WTC11 (cell line): Measurements from ENCODE around the gene SAMD10. TPM values are rescaled to one million over a fixed set of nuclear protein-coding genes. Genes with fewer than 3 reads are reported as not detected.

Source experiments
- ATAC-seq: fragments of 200-7000 bp; cut with Tn5 transposase; 2 replicates; pipeline ENCODE4 v1.10.0; 2021; ENCODE audit warnings: mild to moderate bottlenecking, moderate library complexity
- CTCF ChIA-PET: fragments of 300-600 bp; sonication (Branson Sonifier 250); formaldehyde crosslinking; loops from one replicate; lab custom pipeline; 2021; ENCODE audit warnings: antibody characterized with exemption; lab: Charles Lee
- POLR2A ChIA-PET: fragments of 350-600 bp; sonication (Branson Sonifier 250); formaldehyde crosslinking; loops from one replicate; lab custom pipeline; 2021; ENCODE audit warnings: antibody characterized with exemption; lab: Charles Lee
- DNase-seq: peaks from one replicate; pipeline ENCODE4 v3.0.0; 2021; ENCODE audit warnings: low spot score
- H3K27ac Mint-ChIP-seq: 2 replicates; pipeline ENCODE4 v1.8.0; 2021; ENCODE audit warnings: mixed read lengths
- H3K27me3 Mint-ChIP-seq: 2 replicates; pipeline ENCODE4 v1.8.0; 2021; ENCODE audit warnings: low read depth, mild to moderate bottlenecking, moderate library complexity, mixed read lengths
- H3K36me3 Mint-ChIP-seq: 2 replicates; pipeline ENCODE4 v1.8.0; 2021; ENCODE audit warnings: mixed read lengths
- H3K4me1 Mint-ChIP-seq: 2 replicates; pipeline ENCODE4 v1.8.0; 2022; ENCODE audit warnings: mixed read lengths
- H3K4me3 Mint-ChIP-seq: 2 replicates; pipeline ENCODE4 v1.8.0; 2021; ENCODE audit warnings: mild to moderate bottlenecking, moderate library complexity, mixed read lengths
- H3K9me3 Mint-ChIP-seq: 2 replicates; pipeline ENCODE4 v1.8.0; 2021; ENCODE audit warnings: mixed read lengths
- CREM ChIP-seq: sonication (generic); formaldehyde crosslinking; IDR thresholded peaks from 2 replicates; pipeline ENCODE4 v1.8.1; 2022; ENCODE audit warnings: mild to moderate bottlenecking, missing genetic modification reagents, moderate library complexity
- FOXP1 ChIP-seq: sonication (generic); formaldehyde crosslinking; IDR thresholded peaks from 2 replicates; pipeline ENCODE4 v1.8.0; 2022; ENCODE audit warnings: missing genetic modification reagents, mild to moderate bottlenecking, moderate library complexity, borderline replicate concordance
- IRF2 ChIP-seq: sonication (generic); formaldehyde crosslinking; IDR thresholded peaks from 2 replicates; pipeline ENCODE4 v1.8.0; 2022; ENCODE audit warnings: low read depth, missing genetic modification reagents, borderline replicate concordance
- JAZF1 ChIP-seq: fragments of 250-450 bp; sonication (Bioruptor Pico); IDR thresholded peaks from 2 replicates; pipeline ENCODE4 v1.9.0; 2021; ENCODE audit warnings: moderate library complexity, mild to moderate bottlenecking, inconsistent platforms
- NFYB ChIP-seq: sonication (generic); formaldehyde crosslinking; conservative IDR thresholded peaks from 2 replicates; pipeline ENCODE4 v1.8.0; 2022; ENCODE audit warnings: low read depth, missing genetic modification reagents
- NR3C1 ChIP-seq: sonication (generic); formaldehyde crosslinking; conservative IDR thresholded peaks from 2 replicates; pipeline ENCODE4 v1.8.1; 2023; ENCODE audit warnings: low read depth, mild to moderate bottlenecking, missing genetic modification reagents
- RORB ChIP-seq: fragments of 250-450 bp; sonication (Bioruptor Pico); IDR thresholded peaks from 2 replicates; pipeline ENCODE4 v1.9.0; 2021; ENCODE audit warnings: mild to moderate bottlenecking
- SMAD3 ChIP-seq: sonication (generic); formaldehyde crosslinking; IDR thresholded peaks from 2 replicates; pipeline ENCODE4 v1.8.0; 2022; ENCODE audit warnings: missing genetic modification reagents, mild to moderate bottlenecking, borderline replicate concordance
- SP1 ChIP-seq: sonication (generic); formaldehyde crosslinking; conservative IDR thresholded peaks from 2 replicates; pipeline ENCODE4 v1.8.1; 2022; ENCODE audit warnings: missing genetic modification reagents
- ZNF232 ChIP-seq: sonication (generic); formaldehyde crosslinking; IDR thresholded peaks from 2 replicates; pipeline ENCODE4 v1.8.0; 2022; ENCODE audit warnings: mild to moderate bottlenecking, missing genetic modification reagents
- total RNA-seq: library from RNA; stranded (reverse); gene quantifications from 3 replicates; pipeline ENCODE4 v1.2.3, GENCODE V29; 2021
- TF ChIP-seq, protein P1 (sequence below): sonication (generic); formaldehyde crosslinking; IDR thresholded peaks from 2 replicates; pipeline ENCODE4 v1.8.1; 2022; ENCODE audit warnings: low read depth, mild to moderate bottlenecking, moderate library complexity, missing genetic modification reagents, borderline replicate concordance
- TF ChIP-seq, protein P2 (sequence below): sonication (generic); formaldehyde crosslinking; IDR thresholded peaks from 2 replicates; pipeline ENCODE4 v1.8.1; 2022; ENCODE audit warnings: missing genetic modification reagents, borderline replicate concordance
- TF ChIP-seq, protein P3 (sequence below): sonication (generic); formaldehyde crosslinking; IDR thresholded peaks from 2 replicates; pipeline ENCODE4 v1.8.1; 2022; ENCODE audit warnings: low read depth, missing genetic modification reagents, borderline replicate concordance
- TF ChIP-seq, protein P4 (sequence below): sonication (generic); formaldehyde crosslinking; IDR thresholded peaks from 2 replicates; pipeline ENCODE4 v1.8.1; 2022; ENCODE audit warnings: mild to moderate bottlenecking, missing genetic modification reagents, moderate library complexity, borderline replicate concordance

Gene SAMD10
- total RNA-seq, 1 experiment from 2014 or later: 6.2 TPM

DNA sequence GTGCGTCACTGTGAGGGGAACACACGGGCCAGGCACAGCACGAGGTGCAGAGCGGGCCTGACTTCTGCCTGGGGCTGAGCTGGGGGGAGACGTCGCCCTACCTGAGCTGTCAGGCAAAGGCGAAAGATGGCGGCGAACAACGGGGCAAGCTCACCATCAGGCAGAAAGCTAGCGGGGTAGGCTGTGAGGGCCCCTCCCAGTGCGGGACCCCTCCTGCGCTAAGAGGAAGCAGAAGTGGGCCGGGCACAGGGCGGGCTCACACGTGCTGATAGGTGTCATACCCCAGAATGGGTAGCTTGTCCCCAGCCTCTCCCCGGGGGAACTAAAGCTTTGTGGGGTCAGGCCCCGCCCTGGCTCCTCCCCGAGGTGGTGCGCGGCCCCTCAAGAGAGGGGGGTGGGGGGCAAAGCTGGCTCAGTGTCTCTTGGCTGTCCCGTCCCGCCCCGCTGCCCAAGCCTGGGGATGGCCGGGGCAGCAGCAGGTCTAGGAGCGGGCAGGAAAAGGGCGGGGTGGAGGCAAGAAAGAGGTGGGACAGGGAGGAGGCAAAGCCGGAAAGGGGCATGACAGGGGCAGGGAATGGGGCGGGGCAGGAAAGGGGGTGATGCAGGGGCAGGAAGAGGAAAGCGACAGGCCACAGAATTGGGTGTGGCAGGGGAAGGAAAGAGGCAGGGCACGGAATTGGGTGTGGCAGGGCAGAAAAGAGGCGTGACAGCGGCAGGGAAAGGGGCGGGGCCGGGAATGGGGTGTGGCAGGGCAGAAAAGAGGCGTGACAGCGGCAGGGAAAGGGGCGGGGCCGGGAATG is 38.0 kb downstream of the SAMD10 start:
- ATAC-seq (peak; percentile 59), DNase-seq (peak; percentile 81)
- no peaks in the 10 kb centered on the region for H3K27me3 Mint-ChIP-seq
- CTCF ChIA-PET: interaction anchor here (0.6 to 3.6 kb wide), 8 partner anchors 8 to 166 kb away, joined by 3 to 19 read pairs (median 4); partner anchors contain the start of genes PRPF6, SAMD10 and UCKL1
- H3K4me3 Mint-ChIP-seq: peak overlapping the region; percentile 59
- H3K9me3 Mint-ChIP-seq: no peaks in the 10 kb centered on the region
- TF ChIP-seq, protein P1, sequence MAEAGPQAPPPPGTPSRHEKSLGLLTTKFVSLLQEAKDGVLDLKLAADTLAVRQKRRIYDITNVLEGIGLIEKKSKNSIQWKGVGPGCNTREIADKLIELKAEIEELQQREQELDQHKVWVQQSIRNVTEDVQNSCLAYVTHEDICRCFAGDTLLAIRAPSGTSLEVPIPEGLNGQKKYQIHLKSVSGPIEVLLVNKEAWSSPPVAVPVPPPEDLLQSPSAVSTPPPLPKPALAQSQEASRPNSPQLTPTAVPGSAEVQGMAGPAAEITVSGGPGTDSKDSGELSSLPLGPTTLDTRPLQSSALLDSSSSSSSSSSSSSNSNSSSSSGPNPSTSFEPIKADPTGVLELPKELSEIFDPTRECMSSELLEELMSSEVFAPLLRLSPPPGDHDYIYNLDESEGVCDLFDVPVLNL: peak; percentile 25; the same call in 1 of the 2 replicates
- TF ChIP-seq FOXP1 (0 out of 2 replicates have a peak, but pooled peaks have one; percentile 24), SP1 (CRISPR knock-in tag) (0 out of 2 replicates have a peak, but pooled peaks have one; percentile 12), NFYB (CRISPR knock-in tag) (no peak)
- TF ChIP-seq, protein P2, sequence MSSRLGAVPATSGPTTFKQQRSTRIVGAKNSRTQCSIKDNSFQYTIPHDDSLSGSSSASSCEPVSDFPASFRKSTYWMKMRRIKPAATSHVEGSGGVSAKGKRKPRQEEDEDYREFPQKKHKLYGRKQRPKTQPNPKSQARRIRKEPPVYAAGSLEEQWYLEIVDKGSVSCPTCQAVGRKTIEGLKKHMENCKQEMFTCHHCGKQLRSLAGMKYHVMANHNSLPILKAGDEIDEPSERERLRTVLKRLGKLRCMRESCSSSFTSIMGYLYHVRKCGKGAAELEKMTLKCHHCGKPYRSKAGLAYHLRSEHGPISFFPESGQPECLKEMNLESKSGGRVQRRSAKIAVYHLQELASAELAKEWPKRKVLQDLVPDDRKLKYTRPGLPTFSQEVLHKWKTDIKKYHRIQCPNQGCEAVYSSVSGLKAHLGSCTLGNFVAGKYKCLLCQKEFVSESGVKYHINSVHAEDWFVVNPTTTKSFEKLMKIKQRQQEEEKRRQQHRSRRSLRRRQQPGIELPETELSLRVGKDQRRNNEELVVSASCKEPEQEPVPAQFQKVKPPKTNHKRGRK (CRISPR knock-in tag): no peak
- TF ChIP-seq, all 79 proteins: peak for 3
- H3K36me3 Mint-ChIP-seq: peaks cover 8% of the 10 kb centered on the region
- POLR2A ChIA-PET: interaction anchor here (0.6 to 1.3 kb wide), 5 partner anchors 10 to 299 kb away, joined by 3 to 6 read pairs (median 4); partner anchors contain the start of gene UCKL1
- H3K4me1 Mint-ChIP-seq: peaks cover 6% of the 10 kb centered on the region
- no peak overlapping the region for H3K27ac Mint-ChIP-seq

DNA sequence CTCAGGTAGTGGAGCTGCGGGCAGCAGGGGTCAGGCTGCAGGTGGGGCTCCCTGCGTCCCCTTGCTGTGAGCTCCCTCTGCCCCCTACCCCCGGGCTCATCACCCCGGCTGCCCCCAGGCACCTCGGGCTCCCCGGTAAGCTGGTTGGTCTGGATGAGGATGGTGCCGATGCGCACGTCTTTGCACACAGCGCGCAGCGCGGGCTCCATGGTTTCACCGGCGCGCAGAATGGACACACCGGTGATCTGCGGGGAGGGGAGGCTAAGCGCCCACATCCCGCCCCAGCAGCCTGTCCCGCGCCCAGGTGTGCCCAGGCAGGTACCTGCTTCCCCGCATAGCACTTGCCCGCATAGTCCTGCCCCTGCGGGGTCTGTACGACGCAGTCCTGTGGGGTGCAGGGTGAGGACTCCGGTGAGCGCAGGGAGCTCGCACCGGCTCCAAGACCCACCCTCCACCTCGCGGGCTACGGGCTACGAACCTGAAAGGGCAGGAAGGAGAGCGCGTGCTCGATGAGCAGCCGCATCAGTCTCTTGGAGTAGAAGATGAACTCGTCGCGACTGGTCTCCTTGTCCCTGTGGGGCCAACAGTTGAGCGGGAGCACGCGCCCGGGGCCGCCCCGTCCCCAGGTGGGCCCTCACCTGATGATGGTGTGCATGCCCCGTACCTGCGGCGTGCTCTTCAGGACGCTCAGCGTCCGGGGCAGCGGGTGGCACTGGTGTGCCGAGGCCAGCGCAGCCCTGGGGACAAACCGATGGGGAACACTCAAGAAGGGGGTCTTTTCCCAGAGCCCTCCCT is 38.8 kb downstream of the SAMD10 start:
- no peaks in the 10 kb centered on the region for H3K27me3 Mint-ChIP-seq
- H3K36me3 Mint-ChIP-seq: peaks cover 7% of the 10 kb centered on the region
- CTCF ChIA-PET: interaction anchor here (1.2 to 3.6 kb wide), 4 partner anchors 33 to 165 kb away, joined by 3 to 19 read pairs (median 6); partner anchors contain the start of genes PRPF6 and SAMD10
- H3K4me3 Mint-ChIP-seq: peak overlapping the region; percentile 59
- ATAC-seq: no peak
- H3K27ac Mint-ChIP-seq: no peak overlapping the region
- peaks cover 6% of the 10 kb centered on the region for H3K4me1 Mint-ChIP-seq
- POLR2A ChIA-PET: interaction anchor here (1.0 to 1.3 kb wide), 3 partner anchors 16 to 299 kb away, joined by 4 to 6 read pairs (median 4); partner anchors contain the start of gene UCKL1
- TF ChIP-seq NR3C1 (CRISPR knock-in tag): no peak
- no peak for TF ChIP-seq ZNF232
- no peak for TF ChIP-seq RORB
- TF ChIP-seq, protein P3, sequence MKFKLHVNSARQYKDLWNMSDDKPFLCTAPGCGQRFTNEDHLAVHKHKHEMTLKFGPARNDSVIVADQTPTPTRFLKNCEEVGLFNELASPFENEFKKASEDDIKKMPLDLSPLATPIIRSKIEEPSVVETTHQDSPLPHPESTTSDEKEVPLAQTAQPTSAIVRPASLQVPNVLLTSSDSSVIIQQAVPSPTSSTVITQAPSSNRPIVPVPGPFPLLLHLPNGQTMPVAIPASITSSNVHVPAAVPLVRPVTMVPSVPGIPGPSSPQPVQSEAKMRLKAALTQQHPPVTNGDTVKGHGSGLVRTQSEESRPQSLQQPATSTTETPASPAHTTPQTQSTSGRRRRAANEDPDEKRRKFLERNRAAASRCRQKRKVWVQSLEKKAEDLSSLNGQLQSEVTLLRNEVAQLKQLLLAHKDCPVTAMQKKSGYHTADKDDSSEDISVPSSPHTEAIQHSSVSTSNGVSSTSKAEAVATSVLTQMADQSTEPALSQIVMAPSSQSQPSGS (CRISPR knock-in tag): no peak
- TF ChIP-seq IRF2 (CRISPR knock-in tag): no peak
- TF ChIP-seq, protein P4, sequence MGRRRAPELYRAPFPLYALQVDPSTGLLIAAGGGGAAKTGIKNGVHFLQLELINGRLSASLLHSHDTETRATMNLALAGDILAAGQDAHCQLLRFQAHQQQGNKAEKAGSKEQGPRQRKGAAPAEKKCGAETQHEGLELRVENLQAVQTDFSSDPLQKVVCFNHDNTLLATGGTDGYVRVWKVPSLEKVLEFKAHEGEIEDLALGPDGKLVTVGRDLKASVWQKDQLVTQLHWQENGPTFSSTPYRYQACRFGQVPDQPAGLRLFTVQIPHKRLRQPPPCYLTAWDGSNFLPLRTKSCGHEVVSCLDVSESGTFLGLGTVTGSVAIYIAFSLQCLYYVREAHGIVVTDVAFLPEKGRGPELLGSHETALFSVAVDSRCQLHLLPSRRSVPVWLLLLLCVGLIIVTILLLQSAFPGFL (CRISPR knock-in tag): no peak
- TF ChIP-seq SMAD3: no peak
- TF ChIP-seq JAZF1 (CRISPR knock-in tag): no peak
- no peak for TF ChIP-seq CREM
- no peak for DNase-seq
- no peaks in the 10 kb centered on the region for H3K9me3 Mint-ChIP-seq
